ENCODE measurements around the gene PUM2.

DNA sequence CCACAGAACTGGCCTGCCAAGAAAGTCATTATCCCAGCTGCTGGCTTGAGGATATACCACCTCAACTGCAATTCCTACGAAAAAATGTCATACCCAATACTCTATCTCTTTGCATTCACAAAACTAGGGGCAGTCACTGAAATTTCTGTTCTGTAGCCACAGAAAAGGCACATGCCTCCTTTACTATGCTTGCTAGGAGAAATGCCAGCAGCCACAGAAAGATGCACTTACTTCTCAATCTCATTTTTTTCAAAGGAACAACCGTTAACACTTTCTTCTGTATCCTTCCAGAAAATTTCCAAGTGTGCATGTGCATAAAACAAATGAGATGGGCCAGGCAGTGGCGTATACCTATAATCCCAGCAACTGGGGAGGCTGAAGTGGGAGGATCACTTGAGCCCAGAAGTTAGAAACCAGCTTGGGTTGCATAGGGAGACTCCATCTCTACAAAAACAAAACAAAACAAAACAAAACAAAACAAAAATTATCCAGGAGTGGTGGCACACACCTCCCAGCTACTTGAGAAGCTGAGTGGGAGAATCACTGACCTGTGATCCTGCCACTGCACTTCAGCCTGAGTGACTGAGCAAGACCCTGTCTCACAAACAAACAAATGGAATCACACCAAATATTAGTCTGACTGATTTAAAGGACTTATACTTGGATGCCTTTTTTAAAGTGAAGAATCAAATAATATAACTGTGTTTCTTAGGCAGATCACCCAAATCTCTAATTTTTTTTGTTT, 22.4 kb upstream of the PUM2 start:
- TF ChIP-seq, protein P1, sequence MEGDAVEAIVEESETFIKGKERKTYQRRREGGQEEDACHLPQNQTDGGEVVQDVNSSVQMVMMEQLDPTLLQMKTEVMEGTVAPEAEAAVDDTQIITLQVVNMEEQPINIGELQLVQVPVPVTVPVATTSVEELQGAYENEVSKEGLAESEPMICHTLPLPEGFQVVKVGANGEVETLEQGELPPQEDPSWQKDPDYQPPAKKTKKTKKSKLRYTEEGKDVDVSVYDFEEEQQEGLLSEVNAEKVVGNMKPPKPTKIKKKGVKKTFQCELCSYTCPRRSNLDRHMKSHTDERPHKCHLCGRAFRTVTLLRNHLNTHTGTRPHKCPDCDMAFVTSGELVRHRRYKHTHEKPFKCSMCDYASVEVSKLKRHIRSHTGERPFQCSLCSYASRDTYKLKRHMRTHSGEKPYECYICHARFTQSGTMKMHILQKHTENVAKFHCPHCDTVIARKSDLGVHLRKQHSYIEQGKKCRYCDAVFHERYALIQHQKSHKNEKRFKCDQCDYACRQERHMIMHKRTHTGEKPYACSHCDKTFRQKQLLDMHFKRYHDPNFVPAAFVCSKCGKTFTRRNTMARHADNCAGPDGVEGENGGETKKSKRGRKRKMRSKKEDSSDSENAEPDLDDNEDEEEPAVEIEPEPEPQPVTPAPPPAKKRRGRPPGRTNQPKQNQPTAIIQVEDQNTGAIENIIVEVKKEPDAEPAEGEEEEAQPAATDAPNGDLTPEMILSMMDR (IDR thresholded peaks at IDR 0.05), result no peak
- TF ChIP-seq POLR2A (IDR thresholded peaks at IDR 0.05) (no peak), POLR2AphosphoS5 (IDR thresholded peaks at IDR 0.05; ENCODE audit: insufficient read depth in 1 of 2, low read depth in 1 of 2) (no peak)

Measured in vagina (tissue), 2 donors.